Tibial nerve (tissue), 4 donors: ENCODE results near the gene RPS19BP1. TPM values are rescaled to one million over a fixed set of nuclear protein-coding genes. Genes with fewer than 3 reads are reported as not detected.
A peak's percentile ranks its signal among the peaks of the same experiment; 100 is the strongest.

Source experiments
- DNase-seq, 2 donors: peaks; one replicate each; pipeline ENCODE4 v3.0.0-alpha.2; 2019; ENCODE audit warnings: low spot score in 2 of 2
- H3K27ac ChIP-seq, 4 donors: fragments of 200-600 bp; sonication (generic) in 3 of 4; one replicate each; pipeline ENCODE4 v1.5.1; 2017 to 2019; ENCODE audit warnings: mild to moderate bottlenecking in 1 of 4
- H3K27me3 ChIP-seq, 2 donors: fragments of 200-600 bp; sonication (generic) in 1 of 2; one replicate each; pipeline versions ENCODE4 v1.5.1 to v1.6.0; 2017 to 2019
- H3K36me3 ChIP-seq, 3 donors: fragments of 200-600 bp; sonication (generic); one replicate each; pipeline ENCODE4 v1.5.1; 2018 to 2019
- H3K4me1 ChIP-seq, 4 donors: fragments of 200-600 bp; sonication (generic) in 3 of 4; one replicate each; pipeline ENCODE4 v1.5.1; 2017 to 2019
- H3K4me3 ChIP-seq, 4 donors: fragments of 200-600 bp; sonication (generic) in 3 of 4; one replicate each; pipeline ENCODE4 v1.5.1; 2017 to 2019; ENCODE audit warnings: mild to moderate bottlenecking in 1 of 4, moderate library complexity in 1 of 4
- H3K9me3 ChIP-seq, 4 donors: fragments of 200-600 bp; sonication (generic) in 3 of 4; one replicate each; pipeline ENCODE4 v1.5.1; 2017 to 2019
- CTCF ChIP-seq, 5 experiments: fragments of 200-600 bp in 3 of 5; fragments of 450-650 bp in 2 of 5; sonication (generic) in 3 of 5; IDR thresholded peaks; one replicate each; pipeline ENCODE4 v1.5.1; 2016 to 2019; ENCODE audit warnings: antibody characterized with exemption in 5 of 5, mild to moderate bottlenecking in 3 of 5, moderate library complexity in 2 of 5
- EP300 ChIP-seq, 2 donors: sonication (generic); formaldehyde crosslinking; IDR thresholded peaks; one replicate each; pipeline ENCODE4 v1.6.1; 2017; ENCODE audit warnings: antibody characterized with exemption in 2 of 2, mild to moderate bottlenecking in 1 of 2
- POLR2A ChIP-seq, 2 donors: fragments of 450-650 bp; IDR thresholded peaks; one replicate each; pipeline ENCODE4 v1.6.1; 2017; ENCODE audit warnings: antibody characterized with exemption in 2 of 2, mild to moderate bottlenecking in 2 of 2, moderate library complexity in 2 of 2
- WGBS, 2 donors: methylation state at CpG; one replicate each; pipeline ENCODE4 v1.1.5; 2018; 5-methylcytosine and 5-hydroxymethylcytosine counted together
- total RNA-seq, 4 donors: library from RNA; depleted of rRNA; stranded (reverse); fragments of >200 nt; gene quantifications; one replicate each; pipeline ENCODE4 v1.1.0, GENCODE V29; 2016

RPS19BP1 gene
- total RNA-seq, 4 donors from 2014 or later = 178 to 206 (median 197) TPM

GRCh38 chr22:39547587-39547947, 15.0 kb upstream of the RPS19BP1 start:
- Histone ChIP-seq H3K27ac (no peak overlapping the region), H3K9me3 (no peaks in the 10 kb centered on the region), H3K4me1 (no peaks in the 10 kb centered on the region), H3K36me3 (no peaks in the 10 kb centered on the region), H3K4me3 (no peak overlapping the region), H3K27me3 (peaks cover 0 to 74% of the 10 kb centered on the region in 2 donors)
- TF ChIP-seq EP300 (IDR thresholded peaks at IDR 0.05) = no peak
- TF ChIP-seq POLR2A (IDR thresholded peaks at IDR 0.05) = no peak
- no peak for TF ChIP-seq CTCF (IDR thresholded peaks at IDR 0.05)
- WGBS, 2 donors = 36 to 49% methylated on average over 2 of the region's 2 CpGs
- no peak for DNase-seq

- H3K4me1 ChIP-seq = no peaks in the 10 kb centered on the region
- TF ChIP-seq POLR2A (IDR thresholded peaks at IDR 0.05) (no peak), EP300 (IDR thresholded peaks at IDR 0.05) (no peak)
- H3K27me3 ChIP-seq = peaks cover 0 to 74% of the 10 kb centered on the region in 2 donors
- DNase-seq = no peak
- H3K27ac ChIP-seq = no peak overlapping the region
- no peak overlapping the region for H3K4me3 ChIP-seq
- H3K36me3 ChIP-seq = no peaks in the 10 kb centered on the region
- WGBS, 2 donors = 50 to 56% methylated on average over 5 of the region's 5 CpGs
- H3K9me3 ChIP-seq = no peaks in the 10 kb centered on the region
Observed at GRCh38 chr22:39546889-39547586, 14.5 kb upstream of the RPS19BP1 start.

- Histone ChIP-seq H3K9me3 (no peaks in the 10 kb centered on the region), H3K27ac (no peak overlapping the region), H3K4me3 (no peak overlapping the region), H3K27me3 (peaks cover 0 to 63% of the 10 kb centered on the region in 2 donors), H3K36me3 (no peaks in the 10 kb centered on the region), H3K4me1 (no peaks in the 10 kb centered on the region)
- no peak for TF ChIP-seq EP300 (IDR thresholded peaks at IDR 0.05)
- no peak for TF ChIP-seq POLR2A (IDR thresholded peaks at IDR 0.05)
- 30 to 37% methylated on average over 39 of the region's 39 CpGs for WGBS, 2 donors
- no peak for DNase-seq
Observed at GRCh38 chr22:39545386-39546365, 13.1 kb upstream of the RPS19BP1 start.

GRCh38 chr22:39543095-39543494, 10.5 kb upstream of the RPS19BP1 start:
- no peak overlapping the region for H3K4me3 ChIP-seq
- WGBS, 2 donors = 16 to 18% methylated on average over 11 of the region's 11 CpGs
- peaks cover 0 to 40% of the 10 kb centered on the region in 2 donors for H3K27me3 ChIP-seq
- DNase-seq = no peak
- no peaks in the 10 kb centered on the region for H3K9me3 ChIP-seq
- no peak overlapping the region for H3K27ac ChIP-seq
- TF ChIP-seq POLR2A (IDR thresholded peaks at IDR 0.05) = no peak
- no peak for TF ChIP-seq EP300 (IDR thresholded peaks at IDR 0.05)
- peak in 1 of 5 experiments; percentile 5 for TF ChIP-seq CTCF (IDR thresholded peaks at IDR 0.05)
- no peaks in the 10 kb centered on the region for H3K4me1 ChIP-seq
- no peaks in the 10 kb centered on the region for H3K36me3 ChIP-seq

- H3K9me3 ChIP-seq = no peaks in the 10 kb centered on the region
- no peak for DNase-seq
- peaks cover 0 to 6% of the 10 kb centered on the region in 2 donors for H3K27me3 ChIP-seq
- peaks cover 0 to 22% (median 3%) of the 10 kb centered on the region in 4 donors for H3K4me1 ChIP-seq
- no peaks in the 10 kb centered on the region for H3K36me3 ChIP-seq
- no peak overlapping the region for H3K4me3 ChIP-seq
- TF ChIP-seq CTCF (IDR thresholded peaks at IDR 0.05) (no peak), POLR2A (IDR thresholded peaks at IDR 0.05) (no peak), EP300 (IDR thresholded peaks at IDR 0.05) (no peak)
- WGBS, 2 donors = 45 to 46% methylated on average over 2 of the region's 2 CpGs
- no peak overlapping the region for H3K27ac ChIP-seq
Observed at GRCh38 chr22:39537975-39538374, 5.4 kb upstream of the RPS19BP1 start.

- H3K9me3 ChIP-seq = no peaks in the 10 kb centered on the region
- TF ChIP-seq POLR2A (IDR thresholded peaks at IDR 0.05) = no peak
- no peak for TF ChIP-seq EP300 (IDR thresholded peaks at IDR 0.05)
- TF ChIP-seq CTCF (IDR thresholded peaks at IDR 0.05) = no peak
- no peak for DNase-seq
- peaks cover 0 to 26% (median 6%) of the 10 kb centered on the region in 4 donors for H3K4me1 ChIP-seq
- H3K36me3 ChIP-seq = no peaks in the 10 kb centered on the region
- no peaks in the 10 kb centered on the region for H3K27me3 ChIP-seq
- no peak overlapping the region for H3K4me3 ChIP-seq
- H3K27ac ChIP-seq = no peak overlapping the region
- WGBS, 2 donors = 54 to 66% methylated on average over 8 of the region's 8 CpGs
Observed at GRCh38 chr22:39536711-39537110, 4.2 kb upstream of the RPS19BP1 start.
